Activated CD4-positive, alpha-beta T cell treated with anti-CD3 and anti-CD28 coated beads, Interleukin-2, Interleukin-4, amounts not matched to agents 100 ng/mL and 50 ng/mL, durations not matched to agents 16 hours and 8 hours (primary cell): ENCODE results near the gene MEDAG.

Experiments used
- DNase-seq: peaks from one replicate; pipeline ENCODE4 v3.0.0-alpha.2; 2020; ENCODE audit warnings: low spot score

The MEDAG gene

GRCh38 chr13:30957258-30957943, 51.3 kb downstream of the MEDAG start:
- no peak for DNase-seq

- DNase-seq = no peak
Measured at GRCh38 chr13:30959678-30960077, 53.6 kb downstream of the MEDAG start.

- DNase-seq = no peak
Measured at GRCh38 chr13:30963791-30964190, 57.7 kb downstream of the MEDAG start.

GRCh38 chr13:30965380-30965779, 59.3 kb downstream of the MEDAG start:
- no peak for DNase-seq

- DNase-seq = no peak
Measured at GRCh38 chr13:30966101-30966500, 60.0 kb downstream of the MEDAG start.

- no peak for DNase-seq
Measured at GRCh38 chr13:30968846-30969245, 62.8 kb downstream of the MEDAG start.

- DNase-seq = no peak
Measured at GRCh38 chr13:30971575-30971974, 65.5 kb downstream of the MEDAG start.

GRCh38 chr13:30972888-30973377, 66.9 kb downstream of the MEDAG start:
- no peak for DNase-seq

- DNase-seq = no peak
Measured at GRCh38 chr13:30974350-30974749, 68.3 kb downstream of the MEDAG start.
